Measurements from ENCODE around the gene NAPEPLD. TPM values are rescaled to one million over a fixed set of nuclear protein-coding genes. Genes with fewer than 3 reads are reported as not detected.
"Not testable (repeated sequence)": the region's sequence is repeated elsewhere in the genome, so short reads cannot be mapped to it uniquely, and the experiment has no call there.

Gene NAPEPLD
- total RNA-seq, 1 experiment from 2014 or later, result 5.0 TPM

DNA sequence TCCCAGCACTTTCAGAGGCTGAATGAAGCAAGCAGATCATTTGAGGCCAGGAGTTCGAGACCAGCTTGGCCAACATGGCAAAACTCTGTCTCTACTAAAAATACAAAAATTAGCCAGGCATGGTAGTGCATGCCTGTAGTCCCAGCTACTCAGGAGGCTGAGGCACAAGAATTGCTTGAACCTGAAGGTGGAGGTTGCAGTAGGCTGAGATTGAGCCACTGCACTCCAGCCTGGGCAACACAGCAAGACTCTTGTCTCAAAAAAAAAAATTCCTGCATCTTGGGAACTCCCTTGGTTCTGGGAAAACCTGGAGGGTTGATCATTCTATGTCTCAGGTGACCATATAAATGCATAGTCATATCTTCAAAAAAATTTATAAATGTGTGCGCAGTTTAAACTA, 4.1 kb downstream of the NAPEPLD start:
- not testable (repeated sequence) for DNase-seq (ENCODE audit: low spot score)

DNA sequence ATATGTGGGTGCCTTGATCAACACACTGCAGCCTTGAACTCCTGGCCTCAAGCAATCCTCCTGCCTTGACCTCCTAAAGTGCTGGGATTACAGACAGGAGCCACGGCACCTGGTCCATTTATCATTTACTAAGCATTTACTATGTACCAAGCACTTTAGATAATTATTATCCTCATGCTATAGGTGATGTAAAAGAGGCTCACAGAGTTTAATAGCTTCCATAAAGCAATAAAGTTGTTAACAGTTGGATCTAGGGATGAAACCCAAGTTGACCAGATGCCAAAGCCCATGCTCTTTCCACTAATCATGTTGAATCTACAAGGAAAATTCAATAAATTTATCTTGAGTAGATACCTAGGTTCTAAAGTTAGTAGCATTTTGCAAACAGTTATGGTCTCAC, 5.0 kb downstream of the NAPEPLD start:
- no peak for DNase-seq (ENCODE audit: low spot score)

GRCh38 chr7:103142494-103142893, 6.4 kb downstream of the NAPEPLD start:
- DNase-seq (ENCODE audit: low spot score), result no peak

DNA sequence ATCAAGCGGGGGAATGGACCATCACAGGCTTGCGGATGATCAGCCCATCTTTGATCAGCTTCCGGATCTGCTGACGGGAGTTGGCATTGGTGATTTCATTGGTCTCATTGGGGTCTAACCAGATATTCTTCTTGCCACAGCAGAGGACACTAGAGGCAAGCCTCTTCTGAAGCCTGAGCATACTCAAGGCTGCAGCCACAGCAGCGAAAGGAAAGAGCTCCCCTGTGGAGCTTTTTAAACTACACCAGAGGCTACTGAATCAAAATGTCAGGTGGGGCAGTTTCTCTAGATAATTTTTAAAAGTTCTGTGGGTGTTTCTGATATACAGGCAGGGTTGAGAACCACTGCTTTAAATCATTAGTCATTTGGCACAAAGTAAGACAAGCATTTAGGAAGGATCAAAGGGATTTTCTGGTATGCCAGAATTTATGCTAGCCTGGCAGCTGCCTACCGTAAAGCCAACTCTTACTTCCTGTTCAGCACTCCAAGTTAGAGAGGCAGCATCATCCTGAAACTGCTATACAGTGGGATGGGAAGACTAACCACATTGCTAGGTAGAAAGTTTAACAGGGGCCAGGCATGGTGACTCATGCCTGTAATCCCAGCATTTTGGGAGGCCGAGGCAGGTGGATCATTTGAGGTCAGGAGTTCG, 7.0 kb downstream of the NAPEPLD start:
- DNase-seq (ENCODE audit: low spot score), result peak; percentile 57

DNA sequence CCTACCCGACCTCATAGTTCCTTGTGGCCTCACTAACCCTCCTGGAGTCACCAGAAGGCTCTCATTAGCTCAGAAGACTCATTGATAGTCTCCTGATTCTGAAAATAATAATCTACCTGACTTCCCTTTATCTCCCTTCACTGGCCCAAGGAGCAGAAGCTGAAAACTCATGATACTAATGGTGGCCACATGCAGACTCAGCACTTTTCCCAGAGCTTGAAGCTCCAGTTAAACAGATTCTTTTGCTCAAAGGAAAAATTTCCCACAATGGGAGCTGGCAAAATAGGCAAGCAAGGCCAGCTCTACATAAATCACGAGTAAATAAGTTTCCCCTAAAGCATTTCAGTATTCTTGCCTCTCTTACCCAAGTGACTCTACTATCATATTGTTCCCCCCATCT, 8.2 kb downstream of the NAPEPLD start:
- DNase-seq (ENCODE audit: low spot score), result no peak

GRCh38 chr7:103140061-103140460, 8.8 kb downstream of the NAPEPLD start:
- no peak for DNase-seq (ENCODE audit: low spot score)

DNA sequence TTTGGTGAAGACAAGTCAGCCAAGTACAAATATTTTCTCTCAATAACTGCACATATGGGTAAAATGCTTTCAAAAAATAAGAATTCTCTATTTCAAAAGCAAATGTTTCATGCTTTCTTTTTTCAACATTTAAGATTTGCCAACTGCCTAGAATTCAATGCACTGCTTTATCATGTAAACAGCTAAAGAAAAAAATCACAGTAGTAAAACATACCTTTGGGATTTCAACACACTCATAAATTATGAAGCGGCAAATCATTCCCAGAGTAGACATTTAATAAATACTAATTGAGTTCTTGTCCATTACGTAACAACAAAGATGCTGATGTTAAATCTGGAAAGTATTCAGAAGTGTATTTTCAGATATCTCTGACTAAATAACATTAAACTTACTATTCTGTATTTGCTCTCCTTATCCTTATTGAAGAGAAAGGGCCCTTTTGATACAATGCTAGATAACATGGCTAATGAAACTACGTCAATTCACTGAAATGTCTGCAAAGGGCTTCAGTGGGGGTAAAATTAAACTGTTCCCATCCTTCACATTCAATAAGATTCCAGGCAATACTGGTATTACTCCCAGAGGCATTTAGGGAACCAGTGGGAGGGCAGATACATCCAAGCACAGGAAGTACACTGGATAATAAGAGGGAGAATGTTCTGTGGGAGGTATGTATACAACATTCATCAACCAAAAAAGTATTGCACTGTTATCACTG, 13.9 kb downstream of the NAPEPLD start:
- DNase-seq (ENCODE audit: low spot score), result no peak

- DNase-seq (ENCODE audit: low spot score), result no peak
These were observed 15.8 kb downstream of the NAPEPLD start for GRCh38 chr7:103132995-103133688.

DNA sequence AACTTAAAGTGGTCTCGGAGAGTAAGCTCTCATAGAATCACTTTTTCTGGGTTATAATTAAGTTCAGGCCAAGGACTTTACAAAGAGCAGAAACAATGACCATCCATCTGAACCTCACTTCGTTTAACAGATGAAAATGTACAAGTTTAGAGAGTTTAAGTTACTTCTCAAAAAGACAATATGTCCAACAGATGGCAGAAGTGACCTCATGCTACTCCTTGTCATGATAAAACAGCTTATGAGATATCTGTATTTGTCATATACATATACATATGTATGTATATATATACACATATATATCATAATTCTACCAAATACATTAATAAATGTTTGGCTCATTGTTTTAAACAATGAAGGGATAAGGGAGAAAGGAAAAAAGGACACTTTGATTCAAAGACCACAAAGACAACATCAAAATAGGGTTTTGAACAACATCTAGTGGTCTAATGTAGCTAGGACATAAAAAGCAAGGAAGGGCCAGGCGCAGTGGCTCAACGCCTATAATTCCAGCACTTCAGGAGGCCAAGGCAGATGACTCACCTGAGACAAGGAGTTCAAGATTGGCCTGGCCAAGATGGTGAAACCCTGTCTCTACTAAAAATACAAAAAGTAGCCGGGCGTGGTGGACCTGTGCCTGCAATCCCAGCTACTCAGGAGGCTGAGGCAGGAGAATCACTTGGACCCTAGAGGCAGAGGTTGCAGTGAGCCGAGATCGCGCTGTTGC, 17.8 kb downstream of the NAPEPLD start:
- DNase-seq (ENCODE audit: low spot score), result no peak

GRCh38 chr7:103129702-103130549, 19.0 kb downstream of the NAPEPLD start:
- DNase-seq (ENCODE audit: low spot score), result no peak

DNA sequence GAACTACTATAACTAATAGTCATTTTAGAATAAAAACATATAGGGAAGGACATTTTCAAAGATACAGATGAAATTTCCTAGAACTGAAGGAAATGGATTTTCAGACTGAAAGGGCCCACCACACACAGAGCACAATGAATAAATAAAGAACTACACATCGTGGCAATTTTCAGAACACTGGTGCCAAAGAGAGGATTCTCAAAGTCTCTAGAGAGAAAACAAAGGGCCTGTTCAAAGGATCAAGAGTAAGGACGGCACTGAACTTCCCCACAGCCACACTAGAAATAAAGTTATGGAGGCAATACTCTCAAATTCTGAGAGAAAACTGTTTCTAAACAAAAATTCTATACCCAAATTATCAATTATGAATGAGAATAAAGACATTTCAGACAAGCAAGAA, 21.9 kb downstream of the NAPEPLD start:
- DNase-seq (ENCODE audit: low spot score), result no peak

GRCh38 chr7:103124429-103124979, 24.4 kb downstream of the NAPEPLD start:
- no peak for DNase-seq (ENCODE audit: low spot score)

DNA sequence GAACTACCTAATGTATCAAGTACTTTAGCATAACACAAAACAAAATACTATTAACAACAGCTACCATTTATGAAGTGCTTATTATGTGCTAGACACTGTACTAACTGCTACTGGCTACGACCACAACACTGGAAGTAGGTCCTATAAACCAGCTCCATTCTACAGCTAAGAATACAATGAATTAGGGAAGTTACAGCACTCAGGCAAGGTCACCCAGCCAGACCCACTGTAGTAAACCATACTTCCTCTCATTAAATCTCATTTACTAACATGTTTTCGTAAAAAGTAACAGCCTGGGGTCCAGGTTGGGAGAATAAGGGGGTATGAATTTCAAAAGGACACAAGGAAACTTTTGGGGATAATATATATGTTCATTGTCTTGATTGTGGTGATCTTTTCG, 25.4 kb downstream of the NAPEPLD start:
- DNase-seq (ENCODE audit: low spot score), result no peak

- DNase-seq (ENCODE audit: low spot score), result no peak
These were observed 27.3 kb downstream of the NAPEPLD start for GRCh38 chr7:103121641-103122040.

- no peak for DNase-seq (ENCODE audit: low spot score)
These were observed 28.5 kb downstream of the NAPEPLD start for GRCh38 chr7:103120362-103120761.

- no peak for DNase-seq (ENCODE audit: low spot score)
These were observed 29.1 kb downstream of the NAPEPLD start for GRCh38 chr7:103119791-103120291.

DNA sequence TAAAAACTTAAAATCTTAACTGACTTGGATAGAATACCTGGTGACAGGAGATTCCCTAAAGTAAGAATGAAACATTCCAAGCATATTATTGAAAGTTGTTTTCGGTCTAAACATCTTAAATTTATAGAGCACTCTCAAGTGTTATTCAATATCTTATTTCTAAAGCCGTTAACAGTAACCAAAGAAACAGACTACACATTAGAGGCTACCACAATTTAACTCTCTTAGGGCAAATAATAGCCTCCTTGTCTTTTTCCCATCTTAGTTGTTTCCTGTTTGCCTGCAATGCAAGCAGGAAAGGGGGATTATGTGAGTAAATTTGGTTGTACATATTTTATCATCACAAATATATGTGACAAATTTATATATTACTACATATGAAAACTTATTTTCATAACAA, 31.4 kb downstream of the NAPEPLD start:
- DNase-seq (ENCODE audit: low spot score), result no peak

DNA sequence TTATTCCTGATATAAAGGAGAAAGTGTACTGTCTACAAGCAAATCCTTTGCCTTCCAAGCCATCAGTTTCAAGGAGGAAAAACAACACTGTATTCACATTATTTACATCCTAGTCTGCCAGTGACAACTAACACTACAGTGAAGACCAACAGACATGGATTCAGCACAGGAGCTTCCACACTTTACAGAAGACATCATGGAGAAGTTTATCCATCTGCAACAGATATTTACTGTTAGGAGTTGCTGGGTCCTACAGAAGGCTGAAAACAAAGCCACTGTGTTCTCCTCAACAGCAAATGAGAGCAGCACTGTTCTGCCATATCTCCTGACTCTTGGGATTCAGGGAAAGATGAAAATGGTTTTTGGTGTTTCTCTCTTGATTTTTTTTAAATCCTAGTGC, 31.9 kb downstream of the NAPEPLD start:
- DNase-seq (ENCODE audit: low spot score), result no peak

- DNase-seq (ENCODE audit: low spot score), result no peak
These were observed 32.4 kb downstream of the NAPEPLD start for GRCh38 chr7:103116511-103116910.

DNA sequence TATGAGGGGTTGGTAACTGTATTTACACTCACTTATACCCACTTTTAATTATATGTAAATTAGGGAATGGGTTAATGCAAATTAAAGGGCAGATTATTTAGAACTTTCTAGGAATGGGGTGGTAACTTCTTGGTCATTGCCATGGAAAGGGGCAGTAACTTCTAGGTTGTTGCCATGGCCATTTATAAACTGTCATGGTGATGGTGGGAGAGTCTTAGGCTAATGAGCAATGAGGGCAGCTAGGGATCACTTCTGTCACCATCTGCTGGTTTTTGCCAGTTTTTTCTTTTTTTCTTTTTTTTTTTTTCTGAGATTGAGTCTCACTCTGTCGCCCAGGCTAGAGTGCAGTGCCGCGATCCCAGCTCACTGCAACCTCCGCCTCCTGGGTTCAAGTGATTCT, 33.1 kb downstream of the NAPEPLD start:
- DNase-seq (ENCODE audit: low spot score), result no peak

- no peak for DNase-seq (ENCODE audit: low spot score)
These were observed 34.3 kb downstream of the NAPEPLD start for GRCh38 chr7:103114576-103115008.
